SW480 (cell line): ENCODE data around the gene BCAS4.

ENCODE experiments used
- DNase-seq: peaks from one replicate; pipeline ENCODE4 v3.0.0-alpha.2; 2016; ENCODE audit warnings: low spot score

BCAS4 gene

GRCh38 chr20:50823319-50823718, 28.5 kb downstream of the BCAS4 start:
- no peak for DNase-seq

GRCh38 chr20:50824137-50824536, 29.3 kb downstream of the BCAS4 start:
- no peak for DNase-seq

DNA sequence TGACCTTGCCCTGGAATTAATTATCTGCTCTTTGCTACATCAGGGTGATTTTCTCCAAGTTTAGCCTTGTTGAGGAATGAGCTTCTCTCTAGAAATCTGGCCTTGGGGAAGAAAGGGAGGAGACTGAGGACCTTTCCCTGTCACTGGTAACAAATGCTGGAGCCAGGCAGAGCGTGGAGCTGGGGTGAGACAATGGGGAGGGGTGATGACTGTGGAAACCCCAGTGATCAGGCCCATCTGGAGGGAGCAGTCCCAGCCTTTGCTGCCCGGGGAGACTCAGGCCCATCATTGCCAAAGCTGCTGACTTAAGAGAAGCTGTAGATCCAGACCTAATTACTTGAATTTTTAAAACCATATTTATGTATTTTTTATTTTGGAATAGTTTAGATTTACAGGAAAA, 31.3 kb downstream of the BCAS4 start:
- DNase-seq, result no peak

DNA sequence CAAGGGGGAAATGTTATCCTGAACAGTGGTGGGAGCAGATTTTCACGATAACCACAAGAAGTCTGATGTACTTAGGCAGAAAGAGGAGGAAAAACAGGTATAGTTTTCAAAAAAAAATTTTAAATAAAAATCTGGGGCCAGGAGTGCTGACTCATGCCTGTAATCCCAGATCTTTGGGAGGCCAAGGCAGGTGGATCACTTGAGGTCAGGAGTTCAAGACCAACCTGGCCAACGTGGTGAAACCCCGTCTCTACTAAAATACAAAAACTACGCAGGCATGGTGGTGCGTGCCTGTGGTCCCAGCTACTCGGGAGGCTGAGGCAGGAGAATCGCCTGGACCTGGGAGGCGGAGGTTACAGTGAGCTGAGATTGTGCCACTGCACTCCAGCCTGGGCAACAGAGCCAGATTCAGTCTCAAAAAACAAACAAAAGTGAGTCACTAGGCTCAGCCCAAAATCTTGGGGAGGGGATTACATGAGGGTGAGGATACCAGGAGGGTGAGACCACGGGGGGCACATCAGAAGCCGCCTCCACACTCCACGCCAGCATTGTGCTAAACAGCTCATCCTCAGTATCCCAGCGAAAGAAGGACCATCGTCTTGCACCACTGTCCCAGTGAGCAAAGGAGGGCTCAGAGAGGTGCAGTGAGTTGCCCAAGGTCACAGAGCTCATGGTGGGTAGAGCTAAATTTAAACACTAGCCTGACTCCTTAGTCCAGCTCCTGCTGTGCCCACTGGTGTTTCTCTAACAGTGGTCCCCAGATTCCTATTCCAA, 33.7 kb downstream of the BCAS4 start:
- DNase-seq, result no peak

DNA sequence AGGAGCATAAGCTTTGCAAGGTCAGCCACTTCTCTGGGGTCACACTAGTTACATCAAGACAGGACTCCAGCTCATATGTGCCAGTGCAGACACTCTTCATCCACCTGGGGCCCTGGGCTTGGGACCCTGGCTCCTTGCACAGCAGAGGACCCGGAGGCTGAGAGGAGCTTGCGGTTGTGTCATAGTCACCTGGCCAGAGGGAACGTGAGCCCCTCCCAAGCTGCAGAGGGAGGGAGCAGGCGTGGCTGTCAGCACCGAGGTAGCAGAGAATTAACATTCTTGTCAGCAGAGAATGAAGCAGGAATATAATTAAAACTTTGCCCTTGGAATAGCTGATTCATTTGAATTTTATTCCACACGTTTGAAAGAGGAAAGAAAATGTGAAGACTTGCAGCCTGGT, 36.8 kb downstream of the BCAS4 start:
- no peak for DNase-seq

DNA sequence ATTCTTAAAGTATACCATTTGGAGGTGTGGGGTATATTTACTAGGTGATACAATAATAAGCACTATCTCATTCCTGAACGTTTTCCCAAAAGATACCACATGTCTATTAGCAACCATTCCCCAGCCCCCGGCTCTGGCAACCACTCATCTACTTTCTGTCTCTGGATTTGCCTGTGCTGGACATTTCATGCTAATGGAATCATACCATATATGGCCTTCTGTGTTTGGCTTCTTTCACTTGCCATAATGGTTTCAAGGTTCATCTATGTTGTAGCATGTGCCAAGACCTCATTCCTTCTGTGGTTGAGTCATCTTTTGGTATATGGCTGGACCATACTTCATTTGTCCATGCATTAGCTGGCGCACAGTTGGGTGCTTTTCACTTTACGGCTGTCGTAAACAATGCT, 39.7 kb downstream of the BCAS4 start:
- peak; percentile 51 for DNase-seq

- DNase-seq, result peak; percentile 76
Measured at GRCh38 chr20:50837532-50838321, 42.9 kb downstream of the BCAS4 start.

DNA sequence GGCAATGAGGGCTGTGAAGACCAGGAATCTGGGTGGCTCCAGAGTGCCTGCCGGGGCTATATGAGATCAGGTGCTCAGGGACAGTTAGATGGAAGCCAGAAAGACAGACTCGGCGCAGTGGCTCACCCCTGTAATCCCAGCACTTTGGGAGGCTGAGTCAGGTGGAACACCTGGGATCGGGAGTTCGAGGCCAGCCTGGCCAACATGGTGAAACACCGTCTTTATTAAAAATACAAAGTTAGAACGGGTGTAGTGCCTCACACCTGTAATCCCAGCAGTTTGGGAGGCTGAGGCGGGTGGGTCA, 43.4 kb downstream of the BCAS4 start:
- DNase-seq, result no peak

- DNase-seq, result peak; percentile 69
Measured at GRCh38 chr20:50838707-50839385, 44.0 kb downstream of the BCAS4 start.

DNA sequence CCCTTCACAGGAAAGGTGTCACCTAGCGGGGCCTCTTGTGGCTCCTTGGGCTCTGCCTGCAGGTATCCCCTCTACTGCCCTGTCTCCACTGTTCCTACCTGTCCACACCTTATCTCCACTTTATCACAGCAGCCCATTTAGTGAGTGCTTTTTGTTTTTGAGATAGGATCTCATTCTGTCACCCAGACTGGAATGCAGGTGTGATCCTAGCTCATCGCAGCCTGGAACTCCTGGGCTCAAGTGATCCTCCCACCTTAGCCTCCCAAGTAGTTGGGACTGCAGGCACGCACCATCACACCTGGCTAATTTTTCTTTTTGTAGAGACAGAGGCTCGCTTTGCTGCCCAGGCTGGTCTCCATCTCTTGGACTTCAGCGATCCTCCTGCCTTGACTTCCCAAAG, 48.0 kb downstream of the BCAS4 start:
- DNase-seq, result no peak

GRCh38 chr20:50843331-50844276, 48.7 kb downstream of the BCAS4 start:
- DNase-seq, result no peak

DNA sequence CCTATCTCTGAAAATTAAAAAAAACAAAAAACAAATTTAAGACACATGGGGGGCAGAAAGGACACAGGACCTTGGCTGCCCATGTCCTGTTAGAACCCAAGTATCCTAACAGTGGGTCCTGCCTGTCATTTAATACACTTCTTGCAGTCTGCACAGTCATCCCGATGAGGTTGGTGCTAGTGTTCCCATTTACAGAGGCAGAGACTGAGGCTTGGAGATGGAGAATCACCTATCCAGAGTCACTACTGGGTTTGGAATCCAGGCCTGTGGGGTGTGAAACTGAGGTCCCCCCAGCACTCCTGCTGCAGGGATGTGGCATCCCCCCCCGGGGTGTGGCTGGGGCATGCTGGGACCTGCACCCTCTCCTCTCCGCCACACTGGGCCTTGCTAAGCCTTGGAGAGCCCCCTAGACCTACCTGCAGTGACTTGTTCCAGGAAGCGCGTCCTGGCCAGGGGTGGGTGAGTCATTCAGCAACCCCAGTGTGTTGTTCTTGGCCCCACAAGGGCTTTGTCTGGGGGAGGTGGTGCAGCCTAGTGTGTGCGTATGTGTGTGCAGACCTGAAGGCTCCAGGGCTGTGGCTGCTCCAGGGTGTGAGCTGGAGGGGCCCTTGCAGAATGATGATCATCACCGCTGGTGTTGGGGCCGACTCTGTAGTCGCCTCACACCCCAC, 49.7 kb downstream of the BCAS4 start:
- DNase-seq, result peak; percentile 35

DNA sequence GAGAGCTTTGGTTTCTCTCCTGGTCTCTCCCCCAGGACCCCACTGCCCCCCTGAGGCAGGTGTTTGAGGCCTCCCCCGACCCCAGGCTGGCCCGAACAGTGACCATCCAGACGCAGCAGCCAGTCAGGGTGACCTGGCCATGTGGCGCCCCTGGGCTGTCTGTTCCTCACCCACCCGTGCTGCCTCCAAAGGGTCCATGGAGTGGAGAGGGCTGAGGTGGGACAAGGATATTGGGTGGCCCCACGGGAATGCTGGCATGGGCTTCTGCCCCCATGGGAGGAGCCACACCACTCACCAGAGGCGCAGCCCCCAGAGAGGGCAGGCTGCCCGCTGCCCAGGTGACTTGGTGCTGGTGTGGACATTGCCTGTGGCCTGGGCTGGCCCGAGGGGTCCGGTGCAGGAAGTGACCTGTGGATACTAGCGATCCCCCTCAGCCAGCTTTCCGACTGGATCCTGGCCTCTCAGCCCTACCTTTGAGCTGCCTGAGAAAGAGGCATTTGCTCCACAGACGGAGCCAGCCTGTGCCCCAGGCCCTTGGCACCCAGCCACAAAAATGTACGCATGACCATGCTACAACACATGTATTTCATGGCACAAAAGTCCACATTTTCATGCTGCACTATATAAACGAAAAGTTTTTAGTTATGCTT, 50.8 kb downstream of the BCAS4 start:
- DNase-seq, result no peak

GRCh38 chr20:50848341-50848808, 53.5 kb downstream of the BCAS4 start:
- no peak for DNase-seq

DNA sequence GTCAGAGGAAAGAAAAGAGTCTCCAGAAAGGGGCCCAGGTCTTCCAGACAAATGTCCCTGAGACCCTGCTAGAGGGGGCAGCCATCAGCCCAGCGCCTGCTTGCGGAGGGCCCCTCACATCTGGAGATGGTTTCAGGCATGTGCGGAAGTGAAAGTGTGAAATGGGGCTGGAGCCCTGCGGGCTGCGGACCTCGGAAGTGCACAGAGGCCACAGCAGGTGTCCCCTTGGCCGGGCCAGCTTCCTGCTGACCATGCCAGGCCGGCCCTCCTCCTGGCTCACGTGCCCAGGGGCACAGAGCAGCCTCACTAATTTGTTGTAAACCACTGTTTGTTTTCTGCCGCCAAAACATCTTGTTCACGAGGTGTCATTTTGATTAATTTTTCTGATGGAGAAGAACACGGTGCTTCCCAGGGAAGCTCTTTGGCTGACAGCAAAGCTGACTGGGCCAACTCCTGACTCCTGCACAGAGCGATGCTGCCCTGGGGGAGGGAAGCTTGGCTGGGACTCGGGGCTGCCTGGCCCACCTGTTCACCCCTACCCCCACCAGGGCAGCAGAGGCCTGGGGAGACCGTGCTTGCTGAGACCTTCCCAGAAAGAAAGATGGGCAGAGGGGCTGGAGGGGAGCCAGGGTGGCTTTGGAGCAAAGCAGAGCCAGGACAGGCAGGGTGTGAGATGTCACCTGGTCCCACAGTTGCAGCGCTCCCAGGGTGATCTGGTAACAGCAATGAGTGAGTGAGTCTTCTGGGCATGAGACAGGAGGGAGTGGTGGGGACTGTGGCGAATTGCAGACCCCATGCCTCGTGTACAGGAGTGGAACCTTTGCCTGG, 54.2 kb downstream of the BCAS4 start:
- DNase-seq, result no peak

GRCh38 chr20:50850721-50851286, 55.9 kb downstream of the BCAS4 start:
- no peak for DNase-seq

DNA sequence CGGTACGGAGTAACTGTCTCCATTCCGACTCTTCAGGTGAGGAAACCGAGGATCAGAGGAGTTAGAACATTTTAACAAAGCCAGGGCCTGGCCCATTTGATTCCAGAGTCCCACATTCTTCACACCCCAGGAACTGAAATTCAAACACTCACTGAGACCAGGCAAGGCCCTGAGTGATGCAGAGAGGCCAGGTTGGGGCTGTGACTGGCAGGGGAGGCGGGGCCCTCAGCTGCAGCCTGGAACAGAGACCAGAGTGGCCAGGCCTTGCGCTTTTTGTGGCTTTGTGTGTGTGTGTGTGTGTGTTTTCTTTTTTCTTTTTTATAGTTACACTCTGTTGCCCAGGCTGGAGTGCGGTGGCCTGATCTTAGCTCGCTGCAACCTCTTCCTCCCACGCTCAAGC, 57.2 kb downstream of the BCAS4 start:
- no peak for DNase-seq

- no peak for DNase-seq
Measured at GRCh38 chr20:50854506-50855249, 59.8 kb downstream of the BCAS4 start.
